Measurements from ENCODE around the gene S100A3.

- TF ChIP-seq POLR2A (IDR thresholded peaks at IDR 0.05) (no peak), CTCF (IDR thresholded peaks at IDR 0.05) (no peak)
Measured at GRCh38 chr1:153527683-153528040, 21.4 kb downstream of the S100A3 start.

Measured in right lobe of liver (tissue), 4 donors.